Cardiac fibroblast (primary cell): ENCODE measurements around the gene ZNF654.
"Not testable (repeated sequence)": the region's sequence is repeated elsewhere in the genome, so short reads cannot be mapped to it uniquely, and the experiment has no call there.

Experiments used
- DNase-seq, 2 donors: peaks; one replicate each; pipeline versions ENCODE4 v3.0.0 to v3.0.0-alpha.2; 2010; ENCODE audit warnings: low read depth in 2 of 2
- H3K4me3 ChIP-seq, 2 donors: replicated peaks in 1 of 2; 1 replicate in 1 of 2; 2 replicates in 1 of 2; pipeline ENCODE4 v1.5.1; 2011; ENCODE audit warnings: low read depth in 2 of 2, low read length in 2 of 2, mild to moderate bottlenecking in 2 of 2, moderate library complexity in 1 of 2
- TF ChIP-seq, protein P1 (sequence below): IDR thresholded peaks from one replicate; pipeline ENCODE4 v1.5.1; 2011; ENCODE audit warnings: low read depth, mild to moderate bottlenecking, low read length, inconsistent platforms

Gene ZNF654

GRCh38 chr3:88058581-88059379 lies at the start of gene ZNF654, which contains the start of gene CGGBP1:
Gene ZNF654 (plus strand): TSS chr3:88059255. CDS start chr3:88059320, 65 bp downstream.
Gene CGGBP1 (minus strand): TSS chr3:88059005. CDS start chr3:88055976, 3,029 bp downstream.
- peak; percentile 99 for DNase-seq
- TF ChIP-seq, protein P1, sequence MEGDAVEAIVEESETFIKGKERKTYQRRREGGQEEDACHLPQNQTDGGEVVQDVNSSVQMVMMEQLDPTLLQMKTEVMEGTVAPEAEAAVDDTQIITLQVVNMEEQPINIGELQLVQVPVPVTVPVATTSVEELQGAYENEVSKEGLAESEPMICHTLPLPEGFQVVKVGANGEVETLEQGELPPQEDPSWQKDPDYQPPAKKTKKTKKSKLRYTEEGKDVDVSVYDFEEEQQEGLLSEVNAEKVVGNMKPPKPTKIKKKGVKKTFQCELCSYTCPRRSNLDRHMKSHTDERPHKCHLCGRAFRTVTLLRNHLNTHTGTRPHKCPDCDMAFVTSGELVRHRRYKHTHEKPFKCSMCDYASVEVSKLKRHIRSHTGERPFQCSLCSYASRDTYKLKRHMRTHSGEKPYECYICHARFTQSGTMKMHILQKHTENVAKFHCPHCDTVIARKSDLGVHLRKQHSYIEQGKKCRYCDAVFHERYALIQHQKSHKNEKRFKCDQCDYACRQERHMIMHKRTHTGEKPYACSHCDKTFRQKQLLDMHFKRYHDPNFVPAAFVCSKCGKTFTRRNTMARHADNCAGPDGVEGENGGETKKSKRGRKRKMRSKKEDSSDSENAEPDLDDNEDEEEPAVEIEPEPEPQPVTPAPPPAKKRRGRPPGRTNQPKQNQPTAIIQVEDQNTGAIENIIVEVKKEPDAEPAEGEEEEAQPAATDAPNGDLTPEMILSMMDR: no peak
- H3K4me3 ChIP-seq: peak within 1 kb of the TSS; percentile 73 to 87

DNA sequence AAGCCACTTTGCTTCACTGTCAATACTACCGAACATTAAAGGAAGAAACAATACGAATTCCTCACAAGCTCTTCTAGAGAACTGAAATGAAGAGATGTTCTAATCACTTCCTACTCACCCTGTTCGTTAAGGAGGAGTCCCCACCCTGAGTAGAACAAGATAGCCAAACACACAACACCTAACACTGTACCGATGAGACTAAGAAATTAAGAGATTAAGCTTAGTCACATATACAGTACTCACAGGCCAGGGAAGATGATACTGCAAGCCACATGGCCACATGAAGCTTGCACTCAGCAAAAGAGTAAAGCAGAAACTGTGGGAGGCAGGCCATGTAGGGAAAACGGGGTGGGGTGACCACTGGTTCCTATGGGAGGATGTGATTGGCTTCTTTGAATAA lies 48.2 kb upstream of the ZNF654 start:
- TF ChIP-seq, protein P1: no peak
- no peak overlapping the region for H3K4me3 ChIP-seq
- DNase-seq: no peak

DNA sequence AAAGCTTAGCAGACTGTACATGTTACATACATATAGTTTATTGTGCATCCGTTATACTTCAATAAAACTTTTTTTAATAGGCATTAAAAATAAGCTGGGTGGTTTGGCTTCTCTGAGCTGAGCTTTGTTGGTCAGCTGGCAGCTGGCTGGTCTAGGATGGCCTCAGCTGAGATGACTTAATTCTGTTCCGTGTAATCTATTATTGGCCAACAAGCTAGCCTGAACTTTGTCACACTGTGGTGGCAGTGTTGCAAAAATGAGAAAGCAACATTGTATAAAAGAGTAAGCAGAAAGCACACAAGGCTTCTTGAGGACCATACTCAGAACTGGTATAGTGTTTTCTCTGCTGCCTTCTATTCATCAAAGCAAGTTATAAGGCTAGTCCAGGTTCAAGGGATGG lies 45.5 kb upstream of the ZNF654 start:
- no peak for DNase-seq
- TF ChIP-seq, protein P1: no peak
- H3K4me3 ChIP-seq: no peak overlapping the region

DNA sequence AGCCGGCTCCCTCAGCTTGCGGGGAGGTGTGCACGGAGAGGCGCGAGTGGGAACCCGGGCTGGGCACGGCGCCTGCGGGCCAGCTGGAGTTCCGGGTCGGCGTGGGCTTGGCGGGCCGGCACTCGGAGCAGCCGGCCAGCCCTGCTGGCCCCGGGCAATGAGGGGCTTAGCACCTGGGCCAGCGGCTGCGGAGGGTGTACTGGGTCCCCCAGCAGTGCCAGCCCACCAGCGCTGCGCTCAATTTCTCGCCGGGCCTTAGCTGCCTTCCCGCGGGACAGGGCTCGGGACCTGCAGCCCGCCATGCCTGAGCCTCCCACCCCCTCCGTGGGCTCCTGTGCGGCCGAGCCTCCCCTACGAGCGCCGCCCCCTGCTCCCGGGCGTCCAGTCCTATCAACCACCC lies 43.4 kb upstream of the ZNF654 start:
- not testable (repeated sequence) for DNase-seq, H3K4me3 ChIP-seq

DNA sequence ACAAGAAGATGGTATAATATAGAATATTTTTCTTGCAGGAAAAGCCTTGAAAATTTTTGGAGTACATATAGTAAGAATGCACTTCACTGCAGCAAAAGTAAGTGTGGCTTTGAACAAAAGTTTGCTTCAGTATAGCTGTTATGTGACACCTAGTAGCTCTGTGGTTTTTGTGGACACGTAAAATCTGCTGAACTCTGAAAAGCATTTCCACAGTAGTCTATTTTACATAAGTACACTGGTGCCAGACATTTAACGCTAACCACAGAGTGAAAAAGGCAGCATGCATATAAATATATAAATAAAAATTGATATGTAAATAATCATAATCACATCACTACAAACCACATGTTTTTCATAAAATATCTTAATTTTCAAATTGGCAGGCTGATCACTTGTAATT lies 40.0 kb upstream of the ZNF654 start:
- TF ChIP-seq, protein P1: no peak
- no peak overlapping the region for H3K4me3 ChIP-seq
- DNase-seq: no peak

- TF ChIP-seq, protein P1: no peak
- no peak overlapping the region for H3K4me3 ChIP-seq
- no peak for DNase-seq
Observed at GRCh38 chr3:88025001-88025552, 34.0 kb upstream of the ZNF654 start.

GRCh38 chr3:88028876-88029275 lies 30.2 kb upstream of the ZNF654 start:
- TF ChIP-seq, protein P1: no peak

More at GRCh38 chr3:88028876-88029275, 30.2 kb upstream of the ZNF654 start:
- no peak overlapping the region for H3K4me3 ChIP-seq
- DNase-seq: no peak
